Stimulated activated CD8-positive, alpha-beta memory T cell treated with anti-CD3 and anti-CD28 coated beads, Interleukin-4, amount 100 ng/mL, for 48 hours (primary cell): ENCODE results near the gene HNF4A.

ENCODE experiments used
- DNase-seq: peaks from one replicate; pipeline ENCODE4 v3.0.0-alpha.2; 2020

Gene HNF4A

GRCh38 chr20:44393608-44394451, 38.3 kb downstream of the HNF4A start:
- no peak for DNase-seq

- DNase-seq: no peak
Measured at GRCh38 chr20:44394452-44394701, 38.9 kb downstream of the HNF4A start.

- no peak for DNase-seq
Measured at GRCh38 chr20:44394702-44395460, 39.4 kb downstream of the HNF4A start.

GRCh38 chr20:44395461-44396340, 40.2 kb downstream of the HNF4A start:
- no peak for DNase-seq

GRCh38 chr20:44396369-44397130, 41.1 kb downstream of the HNF4A start:
- no peak for DNase-seq

- DNase-seq: no peak
Measured at GRCh38 chr20:44398335-44398734, 42.8 kb downstream of the HNF4A start.

GRCh38 chr20:44399446-44399845, 43.9 kb downstream of the HNF4A start:
- no peak for DNase-seq

GRCh38 chr20:44400671-44400969, 45.1 kb downstream of the HNF4A start:
- no peak for DNase-seq

- no peak for DNase-seq
Measured at GRCh38 chr20:44400970-44401769, 45.7 kb downstream of the HNF4A start.

- DNase-seq: no peak
Measured at GRCh38 chr20:44401770-44402390, 46.4 kb downstream of the HNF4A start.

- no peak for DNase-seq
Measured at GRCh38 chr20:44402391-44403193, 47.1 kb downstream of the HNF4A start.

- no peak for DNase-seq
Measured at GRCh38 chr20:44403194-44404112, 48.0 kb downstream of the HNF4A start.

GRCh38 chr20:44404204-44405181, 49.0 kb downstream of the HNF4A start:
- no peak for DNase-seq

GRCh38 chr20:44405257-44405656, 49.8 kb downstream of the HNF4A start:
- no peak for DNase-seq

GRCh38 chr20:44405785-44406571, 50.5 kb downstream of the HNF4A start:
- DNase-seq: no peak

GRCh38 chr20:44406572-44407137, 51.2 kb downstream of the HNF4A start:
- DNase-seq: no peak
